Liver (tissue), 9 donors: ENCODE measurements around the gene POMT2. TPM values are rescaled to one million over a fixed set of nuclear protein-coding genes. Genes with fewer than 3 reads are reported as not detected.

Experiments
- DNase-seq: peaks from one replicate; pipeline ENCODE4 v3.0.0-alpha.2; 2017; ENCODE audit warnings: low spot score
- H3K27ac ChIP-seq, 2 donors: one replicate each; pipeline ENCODE4 v1.7.0; 2013; ENCODE audit warnings: inconsistent platforms in 2 of 2, low read length in 2 of 2, control low read depth in 1 of 2, low read depth in 1 of 2, mild to moderate bottlenecking in 1 of 2
- H3K27me3 ChIP-seq, 4 donors: one replicate each; pipeline versions ENCODE4 v1.6.1 to v1.7.0; 2013; ENCODE audit warnings: low read length in 3 of 4, inconsistent platforms in 1 of 4, mild to moderate bottlenecking in 1 of 4, moderate library complexity in 1 of 4; ENCODE audit not compliant: control insufficient read depth in 4 of 4, insufficient read depth in 4 of 4
- H3K36me3 ChIP-seq, 4 donors: one replicate each; pipeline versions ENCODE4 v1.6.1 to v1.7.0; 2013; ENCODE audit warnings: low read length in 3 of 4, mild to moderate bottlenecking in 3 of 4, low read depth in 1 of 4, moderate library complexity in 1 of 4; ENCODE audit not compliant: control insufficient read depth in 4 of 4, insufficient read depth in 3 of 4
- H3K4me1 ChIP-seq, 4 donors: one replicate each; pipeline versions ENCODE4 v1.6.1 to v1.7.0; 2013; ENCODE audit warnings: low read length in 3 of 4, mild to moderate bottlenecking in 3 of 4, moderate library complexity in 1 of 4; ENCODE audit not compliant: control insufficient read depth in 4 of 4, insufficient read depth in 4 of 4
- H3K4me3 ChIP-seq, 3 donors: one replicate each; pipeline versions ENCODE4 v1.6.1 to v1.7.0; 2013; ENCODE audit warnings: low read length in 3 of 3, control low read depth in 1 of 3, low read depth in 1 of 3, mild to moderate bottlenecking in 1 of 3
- H3K9ac ChIP-seq, 2 donors: one replicate each; pipeline ENCODE4 v1.7.0; 2013; ENCODE audit warnings: low read length in 2 of 2, mild to moderate bottlenecking in 2 of 2, moderate library complexity in 2 of 2, control low read depth in 1 of 2, low read depth in 1 of 2
- H3K9me3 ChIP-seq, 4 donors: one replicate each; pipeline versions ENCODE4 v1.6.1 to v1.7.0; 2013; ENCODE audit warnings: low read length in 3 of 4; ENCODE audit not compliant: control insufficient read depth in 4 of 4
- EGR1 ChIP-seq, 2 donors: IDR thresholded peaks; 2 replicates each; pipeline ENCODE4 v1.6.1; 2016 to 2018; ENCODE audit warnings: antibody characterized with exemption in 2 of 2, low read depth in 2 of 2
- FOXA1 ChIP-seq: IDR thresholded peaks from 2 replicates; pipeline ENCODE4 v1.6.1; 2016; ENCODE audit warnings: antibody characterized with exemption
- GABPA ChIP-seq, 2 donors: IDR thresholded peaks in 1 of 2; conservative IDR thresholded peaks in 1 of 2; 2 replicates each; pipeline ENCODE4 v1.6.1; 2016; ENCODE audit warnings: antibody characterized with exemption in 2 of 2, mild to moderate bottlenecking in 1 of 2, moderate library complexity in 1 of 2
- HNF4A ChIP-seq, 2 donors: conservative IDR thresholded peaks; 2 replicates each; pipeline ENCODE4 v1.6.1; 2016; ENCODE audit warnings: antibody characterized with exemption in 2 of 2, mild to moderate bottlenecking in 2 of 2
- HNF4G ChIP-seq: IDR thresholded peaks from 2 replicates; pipeline ENCODE4 v1.6.1; 2016; ENCODE audit warnings: antibody characterized with exemption
- JUND ChIP-seq, 2 donors: IDR thresholded peaks; 2 replicates each; pipeline ENCODE4 v1.6.1; 2016; ENCODE audit warnings: antibody characterized with exemption in 2 of 2
- NR2F2 ChIP-seq: IDR thresholded peaks from 2 replicates; pipeline ENCODE4 v1.6.1; 2016; ENCODE audit warnings: antibody characterized with exemption
- RAD21 ChIP-seq, 2 donors: IDR thresholded peaks; 2 replicates each; pipeline ENCODE4 v1.6.1; 2016; ENCODE audit warnings: antibody characterized with exemption in 2 of 2, mild to moderate bottlenecking in 2 of 2
- RXRA ChIP-seq, 2 donors: IDR thresholded peaks; 2 replicates each; pipeline ENCODE4 v1.6.1; 2017 to 2018; ENCODE audit warnings: antibody characterized with exemption in 2 of 2, mild to moderate bottlenecking in 1 of 2
- SP1 ChIP-seq: IDR thresholded peaks from 2 replicates; pipeline ENCODE4 v1.6.1; 2018; ENCODE audit warnings: antibody characterized with exemption, mild to moderate bottlenecking
- YY1 ChIP-seq: IDR thresholded peaks from 2 replicates; pipeline ENCODE4 v1.6.1; 2016; ENCODE audit warnings: antibody characterized with exemption, mild to moderate bottlenecking
- WGBS: extraction: QIAGEN DNeasy Blood & Tissue Kit; methylation state at CpG from one replicate; pipeline ENCODE4 v1.1.7; 2013; 5-methylcytosine and 5-hydroxymethylcytosine counted together
- polyA plus RNA-seq, 2 donors: library from polyadenylated mRNA; stranded (reverse) in 1 of 2; unstranded in 1 of 2; fragments of 200-250 nt in 1 of 2; fragments of >200 nt in 1 of 2; fragmentation: Nextera tagmentation in 1 of 2; extraction: Ambion mirVana in 1 of 2; gene quantifications; one replicate each; pipeline versions ENCODE4 v1.2.1 to v1.2.3, GENCODE V29; 2013 to 2015
- total RNA-seq, 2 donors: library from RNA; depleted of rRNA; stranded (reverse); fragments of >200 nt; gene quantifications; one replicate each; pipeline ENCODE4 v1.2.3, GENCODE V29; 2014
- TF ChIP-seq, protein P1 (sequence below): IDR thresholded peaks from 2 replicates; pipeline ENCODE4 v1.6.1; 2016; ENCODE audit warnings: antibody characterized with exemption, mild to moderate bottlenecking
- TF ChIP-seq, protein P2 (sequence below): fragments of 150-350 bp; IDR thresholded peaks from 2 replicates; pipeline ENCODE4 v1.5.1; 2017; ENCODE audit warnings: improper control_type of control experiment, low read depth, low read length; ENCODE audit not compliant: missing input control
- TF ChIP-seq, protein P3 (sequence below): IDR thresholded peaks from 2 replicates; pipeline ENCODE4 v1.6.1; 2016; ENCODE audit warnings: antibody characterized with exemption
- TF ChIP-seq, protein P4 (sequence below): IDR thresholded peaks from 2 replicates; pipeline ENCODE4 v1.6.1; 2016; ENCODE audit warnings: antibody characterized with exemption
- TF ChIP-seq, protein P5 (sequence below): IDR thresholded peaks from 2 replicates; pipeline ENCODE4 v1.6.1; 2016; ENCODE audit warnings: antibody characterized with exemption
- donor health status: healthy.
- donor health status: healthy.
- donor health status: healthy.
- donor health status: healthy.
- donor health status: healthy.

Gene POMT2
- total and polyA plus RNA-seq, 4 donors: 4.8 to 13.1 (median 5.3) TPM

DNA sequence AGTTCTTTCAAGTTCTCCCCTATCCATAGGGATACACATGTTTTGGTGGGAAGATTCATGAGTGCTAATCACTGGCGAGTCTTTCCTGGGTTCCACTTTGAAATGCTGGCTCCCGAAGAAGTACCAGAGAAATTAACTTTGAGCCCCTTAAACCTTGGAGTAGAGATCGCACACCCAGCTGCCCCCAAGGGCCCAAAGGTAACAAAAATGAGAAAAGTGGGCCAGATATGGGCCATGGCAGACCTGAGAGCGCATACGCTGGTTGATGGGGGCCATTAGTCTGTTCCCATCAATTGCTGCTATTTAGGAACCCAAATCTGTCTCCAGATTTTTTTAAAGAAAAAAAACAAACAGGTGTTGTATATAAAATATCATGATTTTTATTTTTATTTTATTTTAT lies 2.3 kb upstream of the POMT2 start:
- peaks cover 6 to 60% (median 48%) of the 10 kb centered on the region in 4 donors for H3K4me1 ChIP-seq
- no peak for TF ChIP-seq FOXA1
- WGBS: 99% methylated on average over 5 of the region's 5 CpGs
- DNase-seq: no peak
- H3K27me3 ChIP-seq: no peaks in the 10 kb centered on the region
- H3K9me3 ChIP-seq: no peaks in the 10 kb centered on the region
- no peak overlapping the region for H3K9ac ChIP-seq
- H3K36me3 ChIP-seq: no peaks in the 10 kb centered on the region
- H3K4me3 ChIP-seq: no peak overlapping the region
- peak overlapping the region in 1 of 2 donors; percentile 99 for H3K27ac ChIP-seq

DNA sequence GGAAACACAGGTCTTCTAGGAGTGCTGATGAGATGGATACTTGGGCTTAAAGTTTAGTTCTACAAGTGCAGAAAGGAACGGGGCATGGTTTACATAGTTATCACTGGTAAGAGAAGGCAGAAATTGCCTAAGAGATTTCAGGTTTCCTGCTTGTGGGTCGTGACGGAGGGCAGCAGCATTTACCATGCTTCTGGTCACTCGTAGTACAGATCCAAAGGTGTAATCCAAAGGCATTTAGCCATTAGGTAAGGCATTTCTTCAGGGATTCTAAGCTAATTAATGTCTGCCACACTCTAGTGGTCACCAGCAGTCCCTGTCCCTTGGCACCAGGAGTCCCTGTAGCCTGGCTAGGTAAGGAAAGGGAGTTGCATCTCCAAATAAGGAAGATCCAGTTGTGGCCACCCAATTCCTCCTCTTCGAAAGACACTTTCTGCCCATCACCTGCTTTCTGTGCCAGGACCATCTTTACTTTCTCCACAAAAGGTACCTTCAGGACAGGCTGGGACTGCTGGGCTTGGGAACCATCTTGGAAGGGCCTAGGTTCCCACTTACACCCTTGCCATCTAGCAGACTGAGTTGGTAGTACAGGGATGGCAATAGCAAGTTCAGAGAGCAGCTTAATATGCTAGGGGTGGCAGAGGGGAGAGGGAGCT lies 1.7 kb upstream of the POMT2 start:
- H3K9ac ChIP-seq: peak overlapping the region; percentile 40 to 64
- peak overlapping the region; percentile 15 to 87 (median 49) for H3K4me3 ChIP-seq
- DNase-seq: no peak
- no peaks in the 10 kb centered on the region for H3K36me3 ChIP-seq
- no peak for TF ChIP-seq FOXA1
- no peak for TF ChIP-seq NR2F2
- TF ChIP-seq RAD21 (IDR thresholded peaks at IDR 0.05): no peak
- no peak for TF ChIP-seq YY1
- no peak for TF ChIP-seq HNF4A (conservative IDR thresholded peaks at IDR 0.05)
- TF ChIP-seq HNF4G: no peak
- TF ChIP-seq, protein P1, sequence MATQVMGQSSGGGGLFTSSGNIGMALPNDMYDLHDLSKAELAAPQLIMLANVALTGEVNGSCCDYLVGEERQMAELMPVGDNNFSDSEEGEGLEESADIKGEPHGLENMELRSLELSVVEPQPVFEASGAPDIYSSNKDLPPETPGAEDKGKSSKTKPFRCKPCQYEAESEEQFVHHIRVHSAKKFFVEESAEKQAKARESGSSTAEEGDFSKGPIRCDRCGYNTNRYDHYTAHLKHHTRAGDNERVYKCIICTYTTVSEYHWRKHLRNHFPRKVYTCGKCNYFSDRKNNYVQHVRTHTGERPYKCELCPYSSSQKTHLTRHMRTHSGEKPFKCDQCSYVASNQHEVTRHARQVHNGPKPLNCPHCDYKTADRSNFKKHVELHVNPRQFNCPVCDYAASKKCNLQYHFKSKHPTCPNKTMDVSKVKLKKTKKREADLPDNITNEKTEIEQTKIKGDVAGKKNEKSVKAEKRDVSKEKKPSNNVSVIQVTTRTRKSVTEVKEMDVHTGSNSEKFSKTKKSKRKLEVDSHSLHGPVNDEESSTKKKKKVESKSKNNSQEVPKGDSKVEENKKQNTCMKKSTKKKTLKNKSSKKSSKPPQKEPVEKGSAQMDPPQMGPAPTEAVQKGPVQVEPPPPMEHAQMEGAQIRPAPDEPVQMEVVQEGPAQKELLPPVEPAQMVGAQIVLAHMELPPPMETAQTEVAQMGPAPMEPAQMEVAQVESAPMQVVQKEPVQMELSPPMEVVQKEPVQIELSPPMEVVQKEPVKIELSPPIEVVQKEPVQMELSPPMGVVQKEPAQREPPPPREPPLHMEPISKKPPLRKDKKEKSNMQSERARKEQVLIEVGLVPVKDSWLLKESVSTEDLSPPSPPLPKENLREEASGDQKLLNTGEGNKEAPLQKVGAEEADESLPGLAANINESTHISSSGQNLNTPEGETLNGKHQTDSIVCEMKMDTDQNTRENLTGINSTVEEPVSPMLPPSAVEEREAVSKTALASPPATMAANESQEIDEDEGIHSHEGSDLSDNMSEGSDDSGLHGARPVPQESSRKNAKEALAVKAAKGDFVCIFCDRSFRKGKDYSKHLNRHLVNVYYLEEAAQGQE: no peak
- TF ChIP-seq, protein P2, sequence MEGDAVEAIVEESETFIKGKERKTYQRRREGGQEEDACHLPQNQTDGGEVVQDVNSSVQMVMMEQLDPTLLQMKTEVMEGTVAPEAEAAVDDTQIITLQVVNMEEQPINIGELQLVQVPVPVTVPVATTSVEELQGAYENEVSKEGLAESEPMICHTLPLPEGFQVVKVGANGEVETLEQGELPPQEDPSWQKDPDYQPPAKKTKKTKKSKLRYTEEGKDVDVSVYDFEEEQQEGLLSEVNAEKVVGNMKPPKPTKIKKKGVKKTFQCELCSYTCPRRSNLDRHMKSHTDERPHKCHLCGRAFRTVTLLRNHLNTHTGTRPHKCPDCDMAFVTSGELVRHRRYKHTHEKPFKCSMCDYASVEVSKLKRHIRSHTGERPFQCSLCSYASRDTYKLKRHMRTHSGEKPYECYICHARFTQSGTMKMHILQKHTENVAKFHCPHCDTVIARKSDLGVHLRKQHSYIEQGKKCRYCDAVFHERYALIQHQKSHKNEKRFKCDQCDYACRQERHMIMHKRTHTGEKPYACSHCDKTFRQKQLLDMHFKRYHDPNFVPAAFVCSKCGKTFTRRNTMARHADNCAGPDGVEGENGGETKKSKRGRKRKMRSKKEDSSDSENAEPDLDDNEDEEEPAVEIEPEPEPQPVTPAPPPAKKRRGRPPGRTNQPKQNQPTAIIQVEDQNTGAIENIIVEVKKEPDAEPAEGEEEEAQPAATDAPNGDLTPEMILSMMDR: no peak
- TF ChIP-seq, protein P3, sequence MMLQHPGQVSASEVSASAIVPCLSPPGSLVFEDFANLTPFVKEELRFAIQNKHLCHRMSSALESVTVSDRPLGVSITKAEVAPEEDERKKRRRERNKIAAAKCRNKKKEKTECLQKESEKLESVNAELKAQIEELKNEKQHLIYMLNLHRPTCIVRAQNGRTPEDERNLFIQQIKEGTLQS: no peak
- TF ChIP-seq EGR1 (IDR thresholded peaks at IDR 0.05; ENCODE audit: low read depth in 2 of 2): no peak
- TF ChIP-seq RXRA (IDR thresholded peaks at IDR 0.05): no peak
- TF ChIP-seq, protein P4, sequence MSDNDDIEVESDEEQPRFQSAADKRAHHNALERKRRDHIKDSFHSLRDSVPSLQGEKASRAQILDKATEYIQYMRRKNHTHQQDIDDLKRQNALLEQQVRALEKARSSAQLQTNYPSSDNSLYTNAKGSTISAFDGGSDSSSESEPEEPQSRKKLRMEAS: no peak
- TF ChIP-seq, protein P5, sequence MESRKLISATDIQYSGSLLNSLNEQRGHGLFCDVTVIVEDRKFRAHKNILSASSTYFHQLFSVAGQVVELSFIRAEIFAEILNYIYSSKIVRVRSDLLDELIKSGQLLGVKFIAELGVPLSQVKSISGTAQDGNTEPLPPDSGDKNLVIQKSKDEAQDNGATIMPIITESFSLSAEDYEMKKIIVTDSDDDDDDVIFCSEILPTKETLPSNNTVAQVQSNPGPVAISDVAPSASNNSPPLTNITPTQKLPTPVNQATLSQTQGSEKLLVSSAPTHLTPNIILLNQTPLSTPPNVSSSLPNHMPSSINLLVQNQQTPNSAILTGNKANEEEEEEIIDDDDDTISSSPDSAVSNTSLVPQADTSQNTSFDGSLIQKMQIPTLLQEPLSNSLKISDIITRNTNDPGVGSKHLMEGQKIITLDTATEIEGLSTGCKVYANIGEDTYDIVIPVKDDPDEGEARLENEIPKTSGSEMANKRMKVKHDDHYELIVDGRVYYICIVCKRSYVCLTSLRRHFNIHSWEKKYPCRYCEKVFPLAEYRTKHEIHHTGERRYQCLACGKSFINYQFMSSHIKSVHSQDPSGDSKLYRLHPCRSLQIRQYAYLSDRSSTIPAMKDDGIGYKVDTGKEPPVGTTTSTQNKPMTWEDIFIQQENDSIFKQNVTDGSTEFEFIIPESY: no peak
- TF ChIP-seq SP1: no peak
- TF ChIP-seq GABPA (IDR thresholded peaks at IDR 0.05 in 1 of 2, conservative IDR thresholded peaks at IDR 0.05 in 1 of 2): no peak
- no peak for TF ChIP-seq JUND (IDR thresholded peaks at IDR 0.05)
- H3K4me1 ChIP-seq: peaks cover 6 to 63% (median 54%) of the 10 kb centered on the region in 4 donors
- H3K9me3 ChIP-seq: no peaks in the 10 kb centered on the region
- peak overlapping the region; percentile 93 to 99 for H3K27ac ChIP-seq
- H3K27me3 ChIP-seq: no peaks in the 10 kb centered on the region
- 32% methylated on average over 5 of the region's 5 CpGs for WGBS
